Stimulated activated CD4-positive, alpha-beta T cell treated with anti-CD3 and anti-CD28 coated beads, Interleukin-4, amount 100 ng/mL, for 4 hours (primary cell): ENCODE data around the gene UBXN1.

ENCODE experiments used
- DNase-seq, 2 experiments: peaks; one replicate each; pipeline ENCODE4 v3.0.0-alpha.2; 2020

The UBXN1 gene

DNA sequence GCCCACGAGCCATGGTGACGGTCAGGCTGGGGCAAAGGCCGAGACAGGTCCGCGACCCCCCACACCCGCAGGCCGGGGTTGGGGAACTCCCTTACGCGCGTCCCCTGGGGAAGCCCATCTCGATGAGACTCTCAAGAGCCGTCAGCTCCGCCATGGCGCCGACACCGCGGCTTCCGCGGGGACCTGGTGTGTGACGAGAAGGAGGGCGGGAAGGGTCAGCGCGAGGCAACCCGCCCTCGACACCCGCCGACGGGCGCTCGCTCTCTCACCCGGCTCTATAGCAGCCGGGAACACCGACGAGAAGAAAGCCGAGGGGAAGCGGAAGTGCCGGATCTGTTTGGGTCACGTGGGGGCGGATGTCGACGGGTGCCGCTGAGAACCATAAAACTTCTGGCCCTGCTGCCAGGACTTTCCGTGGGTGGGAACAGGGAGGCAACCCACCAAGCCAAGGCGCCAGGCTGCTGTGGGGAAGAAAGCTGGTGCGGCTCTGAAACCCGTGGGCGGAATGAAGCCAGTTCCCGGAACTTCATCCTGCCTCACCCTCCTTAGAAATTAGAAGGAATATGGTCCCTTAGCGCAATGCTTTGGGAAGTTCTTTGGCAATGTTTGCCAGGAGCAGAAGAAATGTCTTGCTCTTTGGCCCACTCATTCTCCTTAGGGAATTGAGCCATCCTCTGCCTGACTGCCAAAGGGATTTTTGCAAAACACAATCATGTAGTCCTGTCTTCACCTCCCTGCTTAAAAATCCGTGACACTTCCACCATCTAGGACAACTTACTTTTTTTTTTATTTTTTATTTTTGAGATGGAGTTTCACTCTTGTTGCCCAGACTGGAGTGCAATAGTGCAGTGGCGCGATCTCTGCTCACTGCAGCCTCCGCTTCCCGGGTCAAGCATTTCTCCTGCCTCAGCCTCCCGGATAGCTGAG, at the start of gene UBXN1:
Gene UBXN1, minus strand, starts transcription at position 304 of the 927 bp plus-strand sequence. Its CDS starts 150 bp downstream, at position 154.
- DNase-seq, result peak; percentile 79 to 84

DNA sequence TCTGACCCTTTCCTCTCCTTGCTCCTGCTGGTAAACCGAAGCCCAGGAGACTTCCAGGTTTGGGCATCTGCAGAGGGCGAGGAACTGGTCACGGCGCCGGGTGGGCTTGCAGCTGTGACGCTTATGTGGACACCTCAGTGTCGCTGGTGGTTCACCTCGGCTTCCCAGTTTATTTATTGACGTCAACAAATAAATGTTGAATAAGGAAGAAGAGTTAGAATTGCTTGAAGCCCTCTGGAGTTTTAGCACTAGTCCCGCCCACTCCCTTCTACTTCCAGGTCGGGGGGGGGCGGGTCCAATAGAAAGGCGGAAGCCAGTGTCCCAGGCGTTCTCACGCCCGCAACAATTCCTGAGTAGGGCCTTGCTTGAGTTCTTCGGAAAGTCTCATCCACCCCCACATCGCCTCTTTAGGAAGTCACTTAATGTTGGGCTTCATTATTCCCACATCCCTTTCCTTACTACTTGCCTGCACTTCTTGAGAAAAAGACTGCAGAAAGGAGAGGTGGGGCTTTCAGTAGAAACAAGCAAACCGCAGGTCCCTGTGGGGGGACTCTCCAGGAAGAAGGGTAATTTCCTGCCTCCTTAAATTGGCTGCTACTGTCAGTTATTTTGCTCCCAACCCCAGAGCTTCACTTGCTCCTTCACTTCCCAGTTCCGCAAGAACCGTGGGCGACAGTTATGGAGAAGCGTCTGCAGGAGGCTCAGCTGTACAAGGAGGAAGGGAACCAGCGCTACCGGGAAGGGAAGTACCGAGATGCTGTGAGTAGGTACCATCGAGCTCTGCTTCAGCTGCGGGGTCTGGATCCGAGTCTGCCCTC, 49.5 kb upstream of the UBXN1 start, which contains the start of gene TTC9C:
Gene TTC9C, plus strand, starts transcription at position 316 of the 818 bp plus-strand sequence. Its CDS starts 363 bp downstream, at position 679.
- DNase-seq, result peak; percentile 78 to 80

DNA sequence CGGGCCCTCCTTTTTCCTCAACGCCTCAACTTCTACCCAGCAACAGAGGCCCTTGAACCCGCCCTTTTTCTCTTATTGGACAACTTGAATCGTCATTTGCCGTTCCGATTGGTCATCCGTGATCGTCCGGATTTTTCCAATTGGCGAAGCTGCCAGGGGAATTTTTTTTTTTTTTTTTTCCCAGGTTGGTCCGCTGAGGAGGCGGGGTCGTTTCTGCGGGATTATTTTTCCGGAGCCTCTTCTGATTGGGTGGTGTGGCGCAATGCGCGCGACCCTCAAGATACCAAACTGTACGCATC, 48.9 kb upstream of the UBXN1 start:
- peak; percentile 60 to 84 for DNase-seq

- peak; percentile 96 to 99 for DNase-seq
Observed at GRCh38 chr11:62727165-62727871, 48.4 kb upstream of the UBXN1 start, which contains the start of gene HNRNPUL2. HNRNPUL2 (minus strand) TSS chr11:62727457; CDS start chr11:62727156, 301 bp downstream.

GRCh38 chr11:62726915-62727164, 48.0 kb upstream of the UBXN1 start:
- no peak for DNase-seq

- peak in 1 of 2 experiments; percentile 22 for DNase-seq
Observed at GRCh38 chr11:62726156-62726914, 47.5 kb upstream of the UBXN1 start.

DNA sequence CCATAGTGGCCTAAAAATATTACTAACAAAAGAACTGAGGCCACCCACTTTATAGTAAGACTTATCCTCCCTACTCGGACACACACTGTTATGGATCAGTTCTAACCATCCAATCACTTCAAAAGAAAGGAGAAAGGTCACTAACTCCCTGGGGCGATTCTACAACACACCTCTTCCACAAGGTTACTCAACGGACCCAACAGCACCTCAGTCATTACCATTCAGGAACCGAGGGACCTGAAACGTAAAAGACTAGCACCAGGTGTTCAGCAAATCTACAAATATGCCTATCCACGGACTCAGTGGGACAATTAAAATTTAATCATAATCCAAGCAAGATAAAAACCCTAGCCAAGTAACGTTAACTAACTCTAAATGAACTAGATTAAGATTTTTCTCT, 46.8 kb upstream of the UBXN1 start:
- DNase-seq, result no peak

DNA sequence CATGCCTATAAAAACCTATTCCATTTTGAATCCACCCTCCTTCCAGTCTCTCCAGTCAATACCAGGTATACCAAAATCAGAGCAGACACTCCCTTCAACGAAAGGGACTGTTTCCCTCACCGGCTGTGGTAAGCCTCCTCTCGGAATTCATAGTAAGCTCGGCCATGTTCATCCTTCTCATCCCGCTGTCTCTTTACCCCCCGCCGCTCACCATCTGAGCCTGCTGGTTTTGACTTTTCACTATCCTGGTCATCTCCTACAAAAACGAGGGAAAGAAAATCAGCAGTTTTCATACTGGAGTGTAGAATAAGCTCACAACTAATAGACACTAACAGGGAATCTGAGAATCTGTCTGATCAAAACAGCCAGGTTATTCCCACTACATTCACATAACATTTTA, 45.3 kb upstream of the UBXN1 start:
- DNase-seq, result no peak

- no peak for DNase-seq
Observed at GRCh38 chr11:62721994-62722393, 43.1 kb upstream of the UBXN1 start.

- no peak for DNase-seq
Observed at GRCh38 chr11:62719302-62719978, 40.6 kb upstream of the UBXN1 start.

DNA sequence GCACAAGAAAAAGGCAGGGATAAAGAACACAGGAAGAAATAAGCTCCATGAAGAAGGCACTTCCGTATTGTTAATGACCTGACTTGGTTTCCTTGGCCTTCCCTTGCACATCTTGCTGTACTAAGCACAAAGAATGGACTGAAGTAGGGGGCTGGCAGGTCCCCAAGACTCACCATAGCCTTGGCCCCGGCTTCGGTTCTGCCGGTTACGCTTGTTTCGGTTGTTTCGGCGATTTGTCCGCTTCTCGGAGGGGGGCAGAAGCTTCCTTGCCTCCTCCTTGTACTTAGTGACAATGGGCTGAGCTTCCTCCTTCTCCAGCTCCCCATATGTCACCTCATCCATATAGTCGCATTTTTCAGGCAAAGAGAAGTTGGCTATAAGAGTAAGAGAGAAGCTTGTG, 37.9 kb upstream of the UBXN1 start:
- no peak for DNase-seq

GRCh38 chr11:62716206-62716605, 37.3 kb upstream of the UBXN1 start:
- DNase-seq, result no peak

- DNase-seq, result no peak
Observed at GRCh38 chr11:62715150-62716130, 36.6 kb upstream of the UBXN1 start.

DNA sequence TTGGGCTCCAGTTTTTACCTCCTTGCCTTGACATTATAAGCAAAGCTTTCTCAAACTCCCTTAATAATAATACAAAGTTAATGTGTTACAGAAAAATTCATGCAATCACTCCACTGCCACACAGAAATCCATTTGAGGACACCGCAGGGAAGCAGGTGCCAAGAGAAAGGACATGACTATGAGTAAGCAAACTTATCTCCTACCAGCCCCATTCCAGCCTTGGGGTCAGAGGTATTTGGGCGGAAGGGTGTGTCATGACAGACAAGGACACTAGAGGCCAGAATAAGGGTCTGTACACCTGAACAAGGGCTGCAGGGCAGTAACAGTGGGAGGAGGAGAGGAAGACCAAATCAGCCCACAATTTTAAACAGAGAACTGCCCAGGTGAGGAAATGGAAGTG, 34.5 kb upstream of the UBXN1 start:
- no peak for DNase-seq

GRCh38 chr11:62712861-62713260, 34.0 kb upstream of the UBXN1 start:
- DNase-seq, result no peak

- no peak for DNase-seq
Observed at GRCh38 chr11:62712276-62712812, 33.5 kb upstream of the UBXN1 start.

DNA sequence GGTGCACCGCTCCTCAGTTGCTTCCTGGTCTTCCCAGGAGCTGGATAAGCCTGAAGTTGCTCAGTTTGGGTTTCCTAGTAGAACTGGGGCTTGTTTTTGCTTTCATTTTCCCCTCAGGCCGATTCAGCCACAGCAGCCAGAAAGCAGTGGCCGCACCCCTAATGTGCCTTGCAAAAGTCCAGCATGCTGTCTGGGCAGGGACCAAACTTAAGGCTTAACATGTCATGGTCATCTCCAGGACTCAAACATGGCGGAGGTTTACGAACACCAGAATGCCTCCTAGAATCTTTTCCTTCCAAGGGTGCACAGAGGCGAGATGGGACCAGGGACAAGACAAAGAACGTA, 31.1 kb upstream of the UBXN1 start:
- no peak for DNase-seq

DNA sequence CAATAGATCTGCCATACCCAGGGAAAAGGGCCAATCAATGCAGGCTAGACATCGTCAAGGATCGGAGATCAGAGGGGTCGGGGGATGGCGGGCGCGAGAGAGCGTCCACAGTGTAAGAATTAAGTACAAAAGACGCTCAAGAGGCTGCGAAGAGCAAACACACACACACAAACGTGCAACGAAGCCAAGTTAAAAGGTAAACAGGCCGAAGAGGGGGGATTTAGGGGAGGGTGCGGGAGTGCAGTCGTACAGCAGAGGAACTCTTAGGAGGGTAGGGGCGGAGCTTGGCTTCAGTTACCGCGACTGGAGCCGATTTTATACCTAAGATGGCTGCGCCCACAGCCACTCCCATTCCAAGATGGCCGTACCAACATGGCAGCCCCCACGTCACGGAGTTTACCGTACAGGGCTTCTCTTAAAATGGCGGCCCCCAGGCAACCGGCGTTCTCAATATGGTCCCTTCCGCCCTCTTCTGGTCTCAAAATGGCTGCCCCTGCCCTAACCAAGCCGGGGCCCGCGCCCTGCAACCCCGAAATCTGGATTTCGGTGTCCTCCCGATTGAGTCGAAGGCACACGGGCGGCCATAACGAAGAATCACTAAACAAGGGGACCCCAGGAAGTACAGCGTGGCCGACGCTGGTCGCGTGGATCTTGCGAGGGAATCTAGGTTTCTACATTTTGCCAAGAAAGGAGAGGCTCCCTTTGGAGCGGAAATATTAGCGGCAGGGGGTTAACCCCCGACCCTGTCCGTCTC, 30.6 kb upstream of the UBXN1 start:
- peak; percentile 89 to 97 for DNase-seq

GRCh38 chr11:62708793-62709192, 29.9 kb upstream of the UBXN1 start:
- peak; percentile 32 to 42 for DNase-seq

DNA sequence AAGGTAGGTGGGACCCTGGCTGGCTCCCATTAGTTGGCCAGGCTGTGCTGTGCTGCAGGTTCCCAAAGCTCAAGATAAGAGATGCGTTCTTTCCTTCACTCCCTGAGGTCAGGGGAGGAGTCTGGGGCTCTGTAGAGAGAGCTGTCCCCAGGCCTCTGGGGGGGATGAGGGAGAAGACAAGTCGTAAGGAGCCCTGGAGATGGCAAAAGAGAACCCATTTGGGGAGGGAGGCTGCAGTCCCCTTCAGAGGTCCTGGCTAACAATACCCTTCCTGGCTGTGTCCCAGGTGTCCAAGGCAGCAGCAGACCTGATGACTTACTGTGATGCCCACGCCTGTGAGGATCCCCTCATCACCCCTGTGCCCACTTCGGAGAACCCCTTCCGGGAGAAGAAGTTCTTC, 29.5 kb upstream of the UBXN1 start:
- DNase-seq, result no peak
